Measurements from ENCODE around the gene FUZ. TPM values are rescaled to one million over a fixed set of nuclear protein-coding genes. Genes with fewer than 3 reads are reported as not detected.

Gene FUZ
- total RNA-seq, 3 donors from 2014 or later (not counting 1 experiment from before 2014, with no cell fraction given): 17.7 to 33.1 (median 20.6) TPM

DNA sequence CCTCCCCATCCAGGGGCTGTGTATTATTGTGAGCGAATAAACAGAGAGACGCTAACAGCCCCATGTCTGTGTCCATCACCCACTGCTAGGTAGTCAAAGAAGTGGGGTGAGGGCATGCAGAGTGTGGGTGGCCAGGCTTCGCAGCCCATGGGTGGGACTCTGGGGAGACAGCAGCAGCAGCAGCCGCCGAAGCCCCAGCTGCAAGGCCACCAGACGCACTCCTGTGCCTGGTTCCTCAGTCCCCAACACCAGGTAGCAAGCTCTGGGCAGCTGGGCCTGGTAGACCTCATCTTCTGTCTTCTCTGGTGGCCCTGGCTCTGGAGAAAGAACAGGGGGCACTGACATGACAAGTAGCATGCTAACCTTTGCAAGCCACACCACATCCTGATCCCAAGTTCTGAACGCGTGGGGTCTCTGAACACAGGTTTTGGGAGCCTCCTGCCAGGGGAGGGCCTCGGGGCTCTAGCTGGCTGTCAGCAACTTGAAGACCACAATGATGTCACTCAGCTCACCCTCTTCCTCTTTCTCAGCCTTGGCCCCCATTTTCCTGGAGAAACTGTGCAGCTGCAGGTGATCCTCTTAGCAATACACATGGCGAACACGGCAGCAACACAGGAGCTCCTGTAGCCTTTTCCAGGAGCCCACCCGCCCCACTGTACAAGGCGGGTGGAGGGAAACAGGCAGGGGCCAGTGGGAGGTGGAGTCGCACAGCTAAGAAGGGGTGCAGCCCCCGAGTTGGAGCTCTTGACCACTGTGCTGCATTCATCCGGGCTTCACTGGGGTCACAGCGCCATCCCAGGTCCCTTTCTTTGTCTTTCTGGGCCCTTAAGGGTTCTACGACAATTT, 5.8 kb downstream of the FUZ start:
- Mint-ChIP-seq H3K36me3 (no peaks in the 10 kb centered on the region), H3K4me3 (no peak overlapping the region), H3K27me3 (ENCODE audit: low read depth in 2 of 2) (no peaks in the 10 kb centered on the region), H3K9me3 (no peaks in the 10 kb centered on the region), H3K4me1 (peaks cover 8 to 22% of the 10 kb centered on the region in 2 donors), H3K27ac (peak overlapping the region; percentile 81 to 96)
- Histone ChIP-seq H3K4me3 (ENCODE audit: low read length) (no peak overlapping the region), H3K9me3 (ENCODE audit: control insufficient read depth, insufficient read depth, low read length) (no peaks in the 10 kb centered on the region), H3K27me3 (ENCODE audit: control insufficient read depth, insufficient read depth, low read length) (no peaks in the 10 kb centered on the region), H3K4me1 (ENCODE audit: control insufficient read depth, insufficient read depth, low read length) (peaks cover 28% of the 10 kb centered on the region), H3K27ac (ENCODE audit: low read length) (peak overlapping the region; percentile 31), H3K36me3 (ENCODE audit: control insufficient read depth, insufficient read depth, low read length) (peaks cover 27% of the 10 kb centered on the region)
- TF ChIP-seq, protein P1, sequence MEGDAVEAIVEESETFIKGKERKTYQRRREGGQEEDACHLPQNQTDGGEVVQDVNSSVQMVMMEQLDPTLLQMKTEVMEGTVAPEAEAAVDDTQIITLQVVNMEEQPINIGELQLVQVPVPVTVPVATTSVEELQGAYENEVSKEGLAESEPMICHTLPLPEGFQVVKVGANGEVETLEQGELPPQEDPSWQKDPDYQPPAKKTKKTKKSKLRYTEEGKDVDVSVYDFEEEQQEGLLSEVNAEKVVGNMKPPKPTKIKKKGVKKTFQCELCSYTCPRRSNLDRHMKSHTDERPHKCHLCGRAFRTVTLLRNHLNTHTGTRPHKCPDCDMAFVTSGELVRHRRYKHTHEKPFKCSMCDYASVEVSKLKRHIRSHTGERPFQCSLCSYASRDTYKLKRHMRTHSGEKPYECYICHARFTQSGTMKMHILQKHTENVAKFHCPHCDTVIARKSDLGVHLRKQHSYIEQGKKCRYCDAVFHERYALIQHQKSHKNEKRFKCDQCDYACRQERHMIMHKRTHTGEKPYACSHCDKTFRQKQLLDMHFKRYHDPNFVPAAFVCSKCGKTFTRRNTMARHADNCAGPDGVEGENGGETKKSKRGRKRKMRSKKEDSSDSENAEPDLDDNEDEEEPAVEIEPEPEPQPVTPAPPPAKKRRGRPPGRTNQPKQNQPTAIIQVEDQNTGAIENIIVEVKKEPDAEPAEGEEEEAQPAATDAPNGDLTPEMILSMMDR (IDR thresholded peaks at IDR 0.05): no peak
- ATAC-seq (no peak), DNase-seq (peak in 1 of 2 donors; percentile 25)
- intact Hi-C loops (cut with micrococcal nuclease): no loop called here
- 64% methylated on average over 17 of the region's 18 CpGs for WGBS (ENCODE audit: insufficient coverage)

DNA sequence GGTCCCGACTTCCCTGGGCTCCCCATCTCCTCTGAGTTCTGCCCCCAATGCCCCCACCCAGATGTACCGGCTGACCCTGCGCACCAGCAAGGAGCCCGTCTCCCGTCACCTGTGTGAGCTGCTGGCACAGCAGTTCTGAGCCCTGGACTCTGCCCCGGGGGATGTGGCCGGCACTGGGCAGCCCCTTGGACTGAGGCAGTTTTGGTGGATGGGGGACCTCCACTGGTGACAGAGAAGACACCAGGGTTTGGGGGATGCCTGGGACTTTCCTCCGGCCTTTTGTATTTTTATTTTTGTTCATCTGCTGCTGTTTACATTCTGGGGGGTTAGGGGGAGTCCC, 6.5 kb downstream of the FUZ start:
- Histone ChIP-seq H3K27ac (ENCODE audit: low read length) (no peak overlapping the region), H3K27me3 (ENCODE audit: control insufficient read depth, insufficient read depth, low read length) (no peaks in the 10 kb centered on the region), H3K4me3 (ENCODE audit: low read length) (no peak overlapping the region), H3K9me3 (ENCODE audit: control insufficient read depth, insufficient read depth, low read length) (no peaks in the 10 kb centered on the region), H3K36me3 (ENCODE audit: control insufficient read depth, insufficient read depth, low read length) (peaks cover 32% of the 10 kb centered on the region), H3K4me1 (ENCODE audit: control insufficient read depth, insufficient read depth, low read length) (peaks cover 26% of the 10 kb centered on the region)
- TF ChIP-seq, protein P1 (IDR thresholded peaks at IDR 0.05): no peak
- H3K9me3 Mint-ChIP-seq: no peaks in the 10 kb centered on the region
- H3K27ac Mint-ChIP-seq: peak overlapping the region in 1 of 2 donors; percentile 29
- DNase-seq (no peak), ATAC-seq (no peak)
- 98% methylated on average over 7 of the region's 8 CpGs for WGBS (ENCODE audit: insufficient coverage)
- peaks cover 8 to 22% of the 10 kb centered on the region in 2 donors for H3K4me1 Mint-ChIP-seq
- intact Hi-C loops (cut with micrococcal nuclease): no loop called here
- H3K4me3 Mint-ChIP-seq: peak overlapping the region; percentile 9
- no peaks in the 10 kb centered on the region for H3K27me3 Mint-ChIP-seq (ENCODE audit: low read depth in 2 of 2)
- no peaks in the 10 kb centered on the region for H3K36me3 Mint-ChIP-seq

DNA sequence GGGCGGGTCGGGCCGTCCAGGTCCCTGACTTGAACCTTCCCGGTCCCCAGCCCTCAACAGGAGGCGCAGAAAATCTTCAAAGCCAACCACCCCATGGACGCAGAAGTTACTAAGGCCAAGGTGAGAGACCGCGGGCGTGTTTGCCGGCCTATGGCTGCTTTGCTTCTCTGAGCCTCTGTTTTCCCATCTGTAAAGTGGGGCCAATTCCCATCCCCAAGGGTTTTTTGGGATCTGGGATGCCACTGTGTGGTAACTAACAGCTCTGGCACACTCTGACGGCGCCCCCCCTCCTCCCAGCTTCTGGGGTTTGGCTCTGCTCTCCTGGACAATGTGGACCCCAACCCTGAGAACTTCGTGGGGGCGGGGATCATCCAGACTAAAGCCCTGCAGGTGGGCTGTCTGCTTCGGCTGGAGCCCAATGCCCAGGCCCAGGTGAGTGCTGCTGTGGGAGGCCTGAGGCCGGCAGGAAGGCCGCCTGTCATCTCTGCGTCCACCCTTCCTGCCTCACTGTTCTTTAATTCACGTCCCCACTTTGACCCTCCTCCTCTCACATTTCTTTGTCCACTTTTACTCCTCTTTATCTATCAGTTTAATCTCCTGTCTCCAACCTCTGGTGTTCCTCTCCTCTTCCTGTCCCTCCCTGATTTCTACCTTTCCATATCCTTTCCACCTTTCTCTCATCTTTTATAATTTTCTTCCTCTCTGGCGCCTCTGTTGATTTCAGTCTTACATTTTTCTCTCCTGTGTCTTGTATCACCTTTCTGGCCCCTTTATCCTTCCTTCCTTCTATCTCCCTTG, 7.1 kb downstream of the FUZ start:
- Histone ChIP-seq H3K27me3 (ENCODE audit: control insufficient read depth, insufficient read depth, low read length) (no peaks in the 10 kb centered on the region), H3K27ac (ENCODE audit: low read length) (no peak overlapping the region), H3K9me3 (ENCODE audit: control insufficient read depth, insufficient read depth, low read length) (no peaks in the 10 kb centered on the region), H3K36me3 (ENCODE audit: control insufficient read depth, insufficient read depth, low read length) (peaks cover 36% of the 10 kb centered on the region), H3K4me1 (ENCODE audit: control insufficient read depth, insufficient read depth, low read length) (peaks cover 26% of the 10 kb centered on the region), H3K4me3 (ENCODE audit: low read length) (no peak overlapping the region)
- DNase-seq: no peak
- no peak for ATAC-seq
- Mint-ChIP-seq H3K4me3 (peak overlapping the region; percentile 9), H3K27me3 (ENCODE audit: low read depth in 2 of 2) (no peaks in the 10 kb centered on the region), H3K27ac (peak overlapping the region in 1 of 2 donors; percentile 29), H3K4me1 (peaks cover 8 to 22% of the 10 kb centered on the region in 2 donors), H3K36me3 (no peaks in the 10 kb centered on the region), H3K9me3 (no peaks in the 10 kb centered on the region)
- intact Hi-C loops (cut with micrococcal nuclease): no loop called here
- WGBS (ENCODE audit: insufficient coverage): 94% methylated on average over 20 of the region's 20 CpGs
- TF ChIP-seq, protein P1 (IDR thresholded peaks at IDR 0.05): no peak
